Keratinocyte (primary cell): ENCODE measurements around the gene SSC4D. TPM values are rescaled to one million over a fixed set of nuclear protein-coding genes. Genes with fewer than 3 reads are reported as not detected.
"Not testable (repeated sequence)": the region's sequence is repeated elsewhere in the genome, so short reads cannot be mapped to it uniquely, and the experiment has no call there.

Source experiments
- DNase-seq: peaks from one replicate; pipeline ENCODE4 v3.0.0-alpha.2; 2011; ENCODE audit warnings: low read depth, missing footprints, low spot score
- FAIRE-seq: peaks from 2 replicates; lab custom pipeline; 2011; peaks lifted over from hg19 to GRCh38; lab: Jason Lieb, UNC
- H2AFZ ChIP-seq: 2 replicates; pipeline ENCODE4 v1.6.0; 2012; ENCODE audit warnings: low read length, control low read depth, inconsistent platforms; ENCODE audit not compliant: control insufficient read depth
- H3K27ac ChIP-seq: 2 replicates; pipeline ENCODE4 v1.5.1; 2011; ENCODE audit warnings: low read length; ENCODE audit not compliant: control insufficient read depth, insufficient read depth
- H3K27me3 ChIP-seq: 3 replicates; pipeline ENCODE4 v1.6.0; 2011; ENCODE audit warnings: low read length; ENCODE audit not compliant: control insufficient read depth, insufficient read depth; ENCODE audit errors: extremely low read depth
- H3K36me3 ChIP-seq, 2 experiments: 2 replicates in 1 of 2; 3 replicates in 1 of 2; pipeline ENCODE4 v1.5.1; 2011; ENCODE audit warnings: low read length in 2 of 2, mild to moderate bottlenecking in 1 of 2; ENCODE audit not compliant: control insufficient read depth in 2 of 2, insufficient read depth in 2 of 2; ENCODE audit errors: extremely low read depth in 1 of 2
- H3K4me1 ChIP-seq: 3 replicates; pipeline ENCODE4 v1.5.1; 2011; ENCODE audit warnings: low read length; ENCODE audit not compliant: control insufficient read depth, insufficient read depth; ENCODE audit errors: extremely low read depth
- H3K4me2 ChIP-seq: 3 replicates; pipeline ENCODE4 v1.6.0; 2011; ENCODE audit warnings: low read depth, low read length; ENCODE audit not compliant: control insufficient read depth, insufficient read depth; ENCODE audit errors: extremely low read depth
- H3K4me3 ChIP-seq, 3 experiments: fragments of 200-600 bp in 1 of 3; sonication (generic) in 1 of 3; 2 replicates in 2 of 3; 3 replicates in 1 of 3; pipeline ENCODE4 v1.5.1; 2011 to 2016; ENCODE audit warnings: low read length in 3 of 3, mild to moderate bottlenecking in 3 of 3, control low read depth in 2 of 3, inconsistent platforms in 1 of 3, low read depth in 1 of 3, mixed read lengths in 1 of 3, mixed run types in 1 of 3, moderate library complexity in 1 of 3; ENCODE audit not compliant: control insufficient read depth in 2 of 3, insufficient read depth in 2 of 3; ENCODE audit errors: extremely low read depth in 1 of 3
- H3K79me2 ChIP-seq: 2 replicates; pipeline ENCODE4 v1.6.0; 2012; ENCODE audit warnings: low read length; ENCODE audit not compliant: control insufficient read depth, insufficient read depth
- H3K9ac ChIP-seq: 3 replicates; pipeline ENCODE4 v1.6.0; 2011; ENCODE audit warnings: low read length; ENCODE audit not compliant: control insufficient read depth, insufficient read depth; ENCODE audit errors: extremely low read depth
- H3K9me1 ChIP-seq: 3 replicates; pipeline ENCODE4 v1.6.0; 2011; ENCODE audit warnings: low read length; ENCODE audit not compliant: control insufficient read depth, insufficient read depth; ENCODE audit errors: extremely low read depth
- H3K9me3 ChIP-seq: 2 replicates; pipeline ENCODE4 v1.5.1; 2012; ENCODE audit warnings: low read depth, low read length; ENCODE audit not compliant: control insufficient read depth
- H4K20me1 ChIP-seq: 3 replicates; pipeline ENCODE4 v1.6.0; 2011; ENCODE audit warnings: low read length; ENCODE audit not compliant: control insufficient read depth, insufficient read depth; ENCODE audit errors: extremely low read depth
- EZH2 ChIP-seq: IDR thresholded peaks from one replicate; pipeline ENCODE4 v1.6.1; 2012; ENCODE audit warnings: inconsistent platforms, mild to moderate bottlenecking, low read length, moderate library complexity
- dilution Hi-C: fragments of 300-500 bp; cut with MboI; formaldehyde crosslinking; loops from one replicate; pipeline ENCODE4 v1.7.0; 2020; ENCODE audit warnings: low sequenced_read_pairs; ENCODE audit not compliant: extremely low pct_ligation_motif_present
- polyA plus RNA-seq, 5 experiments: library from polyadenylated mRNA; depleted of rRNA in 3 of 5; stranded (reverse) in 3 of 5; stranded (forward) in 1 of 5; unstranded in 1 of 5; fragments of >200 nt; gene quantifications; 1 replicate in 1 of 5; 2 replicates in 3 of 5; 3 replicates in 1 of 5; pipeline versions ENCODE4 v1.2.1 to v1.2.3, GENCODE V29; 2011 to 2012; ENCODE audit warnings: missing spikeins in 2 of 5, low read depth in 1 of 5, low replicate concordance in 1 of 5
- TF ChIP-seq, protein P1 (sequence below), 3 experiments: IDR thresholded peaks in 1 of 3; conservative IDR thresholded peaks in 1 of 3; optimal IDR thresholded peaks in 1 of 3; 2 replicates in 2 of 3; 3 replicates in 1 of 3; pipeline versions ENCODE3 to v1.5.1; 2011; ENCODE audit warnings: low read length in 3 of 3, mild to moderate bottlenecking in 3 of 3, moderate library complexity in 2 of 3, control low read depth in 1 of 3, inconsistent platforms in 1 of 3; ENCODE audit not compliant: insufficient read depth in 2 of 3; ENCODE audit errors: extremely low read depth in 1 of 3

SSC4D gene
- polyA plus RNA-seq, 1 donor (not counting 4 experiments of a cell fraction or from before 2014, with no cell fraction given), result 0.98 TPM

DNA sequence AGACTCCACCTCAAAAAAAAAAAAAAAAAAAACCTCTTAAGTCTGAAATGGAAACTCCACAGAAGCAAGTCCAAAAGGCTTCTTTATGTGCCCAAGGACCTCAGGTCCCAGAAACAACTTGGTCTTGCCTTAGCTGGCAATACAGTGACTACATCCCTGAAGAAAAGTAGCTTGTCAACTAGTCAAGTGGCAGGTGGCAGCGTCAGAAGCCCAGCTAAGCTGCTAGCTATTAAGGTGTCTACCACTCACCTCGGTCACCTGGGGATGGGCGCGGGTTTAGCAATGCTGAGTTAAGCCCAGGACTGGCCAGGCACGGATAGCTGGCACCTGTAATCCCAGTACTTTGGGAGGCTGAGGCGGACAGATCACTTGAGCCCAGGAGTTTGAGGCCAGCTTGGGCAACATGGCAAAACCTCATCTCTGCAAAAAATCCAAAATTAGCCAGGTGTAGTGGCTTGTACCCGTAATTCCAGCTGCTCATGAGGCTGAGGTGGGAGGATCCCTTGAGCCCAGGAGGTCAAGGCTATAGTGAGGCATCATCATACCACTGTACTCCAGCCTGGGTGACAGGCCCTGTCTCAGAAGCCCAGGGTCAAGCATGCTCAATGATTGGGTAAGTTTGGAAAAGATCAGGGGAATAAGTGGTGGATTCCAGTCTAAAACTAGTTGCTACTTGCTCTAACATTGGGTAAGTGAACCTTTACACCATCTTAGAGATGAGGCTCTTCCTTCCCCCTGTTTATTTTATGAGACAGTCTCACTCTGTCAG lies 29.8 kb upstream of the SSC4D start:
- H3K79me2 ChIP-seq, DNase-seq, dilution Hi-C loops, H3K4me1 ChIP-seq, H3K4me3 ChIP-seq, H3K4me2 ChIP-seq, H3K9me3 ChIP-seq, H3K27me3 ChIP-seq, H2AFZ ChIP-seq, H3K9me1 ChIP-seq, H4K20me1 ChIP-seq, H3K36me3 ChIP-seq, H3K9ac ChIP-seq: not testable (repeated sequence)
- peak overlapping the region; percentile 61 for H3K27ac ChIP-seq
- peak; percentile 97 for FAIRE-seq

DNA sequence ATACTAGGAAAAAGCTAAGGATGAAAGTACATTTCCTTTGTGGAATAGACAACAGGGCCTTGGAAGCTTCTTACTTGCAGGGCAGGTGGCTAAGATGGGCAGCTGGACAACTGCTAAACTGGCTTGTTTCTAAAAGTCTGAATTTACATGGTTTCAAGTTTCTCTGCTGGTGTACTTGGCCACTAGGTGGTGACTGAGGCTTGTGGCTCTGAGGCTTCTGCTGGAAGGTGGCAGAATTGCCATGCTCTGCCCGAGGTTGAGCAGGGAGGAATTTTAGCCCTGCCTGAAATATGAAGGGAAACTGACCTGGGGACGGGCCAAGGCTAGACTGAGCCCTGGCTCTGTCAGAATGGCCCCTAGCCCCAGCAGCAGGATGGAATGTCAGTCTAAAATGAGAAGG lies 28.4 kb upstream of the SSC4D start:
- TF ChIP-seq, protein P1, sequence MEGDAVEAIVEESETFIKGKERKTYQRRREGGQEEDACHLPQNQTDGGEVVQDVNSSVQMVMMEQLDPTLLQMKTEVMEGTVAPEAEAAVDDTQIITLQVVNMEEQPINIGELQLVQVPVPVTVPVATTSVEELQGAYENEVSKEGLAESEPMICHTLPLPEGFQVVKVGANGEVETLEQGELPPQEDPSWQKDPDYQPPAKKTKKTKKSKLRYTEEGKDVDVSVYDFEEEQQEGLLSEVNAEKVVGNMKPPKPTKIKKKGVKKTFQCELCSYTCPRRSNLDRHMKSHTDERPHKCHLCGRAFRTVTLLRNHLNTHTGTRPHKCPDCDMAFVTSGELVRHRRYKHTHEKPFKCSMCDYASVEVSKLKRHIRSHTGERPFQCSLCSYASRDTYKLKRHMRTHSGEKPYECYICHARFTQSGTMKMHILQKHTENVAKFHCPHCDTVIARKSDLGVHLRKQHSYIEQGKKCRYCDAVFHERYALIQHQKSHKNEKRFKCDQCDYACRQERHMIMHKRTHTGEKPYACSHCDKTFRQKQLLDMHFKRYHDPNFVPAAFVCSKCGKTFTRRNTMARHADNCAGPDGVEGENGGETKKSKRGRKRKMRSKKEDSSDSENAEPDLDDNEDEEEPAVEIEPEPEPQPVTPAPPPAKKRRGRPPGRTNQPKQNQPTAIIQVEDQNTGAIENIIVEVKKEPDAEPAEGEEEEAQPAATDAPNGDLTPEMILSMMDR (optimal IDR thresholded peaks at IDR 0.05 in 1 of 3, IDR thresholded peaks at IDR 0.05 in 1 of 3, conservative IDR thresholded peaks at IDR 0.05 in 1 of 3; ENCODE audit: extremely low read depth in 1 of 3, insufficient read depth in 2 of 3, low read length in 3 of 3), result peak in 2 of 3 experiments; percentile 55 to 56
- H3K9me1 ChIP-seq, H3K36me3 ChIP-seq, H3K9ac ChIP-seq, H3K9me3 ChIP-seq, DNase-seq, H3K27me3 ChIP-seq, H2AFZ ChIP-seq, H3K79me2 ChIP-seq, H4K20me1 ChIP-seq, H3K4me2 ChIP-seq, dilution Hi-C loops, H3K4me3 ChIP-seq, H3K4me1 ChIP-seq: not testable (repeated sequence)
- FAIRE-seq, result peak; percentile 92
- H3K27ac ChIP-seq, result peak overlapping the region; percentile 81

- H3K27ac ChIP-seq, result no peak overlapping the region
- FAIRE-seq, result no peak
- H4K20me1 ChIP-seq, result no peaks in the 10 kb centered on the region
- TF ChIP-seq EZH2, result no peak
- TF ChIP-seq, protein P1 (optimal IDR thresholded peaks at IDR 0.05 in 1 of 3, IDR thresholded peaks at IDR 0.05 in 1 of 3, conservative IDR thresholded peaks at IDR 0.05 in 1 of 3; ENCODE audit: extremely low read depth in 1 of 3, insufficient read depth in 2 of 3, low read length in 3 of 3), result no peak
- H2AFZ ChIP-seq, result no peak overlapping the region
- H3K9me1 ChIP-seq, result no peaks in the 10 kb centered on the region
- no peaks in the 10 kb centered on the region for H3K79me2 ChIP-seq
- dilution Hi-C loops, result no loop called here
- DNase-seq, result no peak
- no peak overlapping the region for H3K4me3 ChIP-seq
- no peak overlapping the region for H3K9ac ChIP-seq
- H3K4me1 ChIP-seq, result peaks cover 14% of the 10 kb centered on the region
- H3K9me3 ChIP-seq, result no peaks in the 10 kb centered on the region
- H3K4me2 ChIP-seq, result no peak overlapping the region
- no peaks in the 10 kb centered on the region for H3K27me3 ChIP-seq
- H3K36me3 ChIP-seq, result peaks cover 0 to 2% of the 10 kb centered on the region in 2 experiments
Observed at GRCh38 chr7:76430836-76431235, 21.3 kb upstream of the SSC4D start.
